Measurements from ENCODE around the gene REEP5.
A peak's percentile ranks its signal among the peaks of the same experiment; 100 is the strongest.
"Not testable (repeated sequence)": the region's sequence is repeated elsewhere in the genome, so short reads cannot be mapped to it uniquely, and the experiment has no call there.

REEP5 gene

GRCh38 chr5:112921833-112922817 is at the start of gene REEP5:
REEP5 (minus strand) TSS chr5:112922227; CDS start chr5:112922190, 37 bp downstream.
- peak; percentile 74 to 75 for DNase-seq

GRCh38 chr5:112971276-112971675 is 49.2 kb upstream of the REEP5 start:
- no peak for DNase-seq

- no peak for DNase-seq
Observed at GRCh38 chr5:112968411-112969106, 46.5 kb upstream of the REEP5 start.

- DNase-seq, result no peak
Observed at GRCh38 chr5:112967520-112968083, 45.6 kb upstream of the REEP5 start.

- DNase-seq, result no peak
Observed at GRCh38 chr5:112965733-112966306, 43.8 kb upstream of the REEP5 start.

- DNase-seq, result not testable (repeated sequence)
Observed at GRCh38 chr5:112963374-112963733, 41.3 kb upstream of the REEP5 start.

- DNase-seq, result no peak
Observed at GRCh38 chr5:112960863-112961504, 39.0 kb upstream of the REEP5 start.

GRCh38 chr5:112960315-112960714 is 38.3 kb upstream of the REEP5 start:
- no peak for DNase-seq

- not testable (repeated sequence) for DNase-seq
Observed at GRCh38 chr5:112959872-112960271, 37.8 kb upstream of the REEP5 start.

GRCh38 chr5:112958093-112959088 is 36.4 kb upstream of the REEP5 start:
- no peak for DNase-seq

GRCh38 chr5:112957036-112957808 is 35.2 kb upstream of the REEP5 start:
- DNase-seq, result no peak

- DNase-seq, result no peak
Observed at GRCh38 chr5:112956606-112957005, 34.6 kb upstream of the REEP5 start.

GRCh38 chr5:112951124-112951702 is 29.2 kb upstream of the REEP5 start:
- no peak for DNase-seq

GRCh38 chr5:112948458-112948857 is 26.4 kb upstream of the REEP5 start:
- no peak for DNase-seq

GRCh38 chr5:112940670-112941069 is 18.6 kb upstream of the REEP5 start:
- no peak for DNase-seq

- DNase-seq, result no peak
Observed at GRCh38 chr5:112938286-112938685, 16.3 kb upstream of the REEP5 start.

GRCh38 chr5:112935675-112936074 is 13.6 kb upstream of the REEP5 start:
- DNase-seq, result no peak

- DNase-seq, result no peak
Observed at GRCh38 chr5:112934366-112934663, 12.3 kb upstream of the REEP5 start.

- no peak for DNase-seq
Observed at GRCh38 chr5:112933651-112934365, 11.8 kb upstream of the REEP5 start.

- DNase-seq, result no peak
Observed at GRCh38 chr5:112933105-112933504, 11.1 kb upstream of the REEP5 start.

Measured in activated CD4-positive, alpha-beta T cell treated with anti-CD3 and anti-CD28 coated beads, Interleukin-2, amount 50 U/mL, for 4 hours (primary cell).